Motor neuron (in vitro differentiated cells): ENCODE measurements around the gene NCS1. TPM values are rescaled to one million over a fixed set of nuclear protein-coding genes. Genes with fewer than 3 reads are reported as not detected.

Experiments
- ATAC-seq, 8 experiments: fragments of 200-7000 bp; cut with Tn5 transposase; replicated peaks in 6 of 8; 2 replicates each; pipeline ENCODE4 v1.8.0; 2021; ENCODE audit warnings: mild to moderate bottlenecking in 8 of 8, moderate library complexity in 8 of 8
- H3K27ac ChIP-seq, 2 donors: fragments of 250-450 bp; sonication (Bioruptor Pico); 2 replicates each; pipeline ENCODE4 v1.9.0; 2021; ENCODE audit warnings: antibody characterized with exemption in 2 of 2, mild to moderate bottlenecking in 2 of 2, moderate library complexity in 1 of 2
- H3K4me1 ChIP-seq, 2 donors: fragments of 250-450 bp; sonication (Bioruptor Pico); replicated peaks in 1 of 2; 2 replicates each; pipeline ENCODE4 v1.6.1; 2021; ENCODE audit warnings: antibody characterized with exemption in 2 of 2, mild to moderate bottlenecking in 2 of 2, moderate library complexity in 1 of 2
- H3K4me3 ChIP-seq, 5 donors: fragments of 250-450 bp; sonication (Bioruptor Pico); 2 replicates each; pipeline ENCODE4 v1.9.0; 2021; ENCODE audit warnings: antibody characterized with exemption in 5 of 5, mild to moderate bottlenecking in 5 of 5, moderate library complexity in 4 of 5
- WGBS, 10 experiments: fragments of 450-650 bp; shearing (Covaris generic); methylation state at CpG; one replicate each; pipeline ENCODE4 v1.0.0; 2022; 5-methylcytosine and 5-hydroxymethylcytosine counted together
- in situ Hi-C, 9 experiments: fragments of 400-800 bp; cut with MboI; loops; one replicate each; pipeline ENCODE4 v1.15.0; 2021; ENCODE audit warnings: low sequenced_read_pairs in 9 of 9, low pct_unique_long_range_greater_than_20kb in 2 of 9; ENCODE audit not compliant: unreplicated experiment in 9 of 9
- total RNA-seq, 8 experiments: library from RNA; unstranded; fragments of 300-600 nt; gene quantifications; 2 replicates each; pipeline versions ENCODE4 v1.2.3 to v1.2.4, GENCODE V29; 2022

NCS1 gene
- total RNA-seq, 8 experiments from 2014 or later = 11.2 to 104 (median 34.7) TPM

DNA sequence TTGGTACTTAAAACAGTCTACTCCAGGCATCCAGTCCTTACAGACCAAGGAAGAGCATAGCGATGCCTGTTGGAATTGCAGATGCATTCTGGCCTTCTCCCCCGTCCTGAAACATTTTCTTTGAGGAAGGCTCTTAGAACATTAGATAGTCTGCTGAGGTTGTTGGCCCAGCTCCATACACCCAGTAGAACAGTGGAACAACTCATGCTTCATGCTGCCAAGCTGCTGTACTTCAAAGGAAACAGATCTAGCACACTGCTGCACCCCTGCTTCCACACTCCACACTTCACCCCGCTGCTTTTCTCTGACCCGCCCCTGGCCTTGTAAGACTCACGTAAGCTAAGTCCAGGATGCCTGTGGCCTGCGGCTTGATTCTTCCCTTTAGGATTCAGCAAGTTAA is 33.4 kb upstream of the NCS1 start:
- H3K4me1 ChIP-seq = peaks cover 38 to 54% of the 10 kb centered on the region in 2 donors
- no peak overlapping the region for H3K4me3 ChIP-seq
- ATAC-seq = peak; percentile 1 to 73 (median 11)
- in situ Hi-C loops = no loop called here
- peak overlapping the region; percentile 53 to 75 for H3K27ac ChIP-seq
- WGBS, 10 experiments = 0 to 100% (median 78%) methylated on average over 1 to 6 of the region's 6 CpGs; no CpG with 5 or more reads in 3 of the 10 experiments

DNA sequence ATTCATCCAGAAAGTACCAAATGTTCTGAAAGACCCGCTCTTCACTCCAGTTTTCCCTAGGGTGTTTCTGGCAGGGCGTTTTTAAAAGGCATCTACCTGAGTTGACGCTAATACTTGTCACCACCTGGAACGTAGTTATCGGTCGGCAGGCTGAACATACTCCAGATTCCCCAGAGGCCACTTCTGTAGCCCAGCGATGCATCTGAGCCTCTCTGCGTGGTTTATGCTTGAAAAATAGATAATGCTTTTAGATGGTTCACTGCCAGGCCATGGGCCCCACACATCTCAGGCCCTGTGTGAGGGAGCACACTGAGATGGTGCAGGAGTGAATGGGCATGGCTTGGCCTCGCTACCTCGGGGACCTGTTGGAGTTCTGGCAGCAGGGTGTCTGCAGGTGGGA is 33.0 kb upstream of the NCS1 start:
- H3K27ac ChIP-seq = peak overlapping the region in 1 of 2 donors; percentile 75
- no peak overlapping the region for H3K4me3 ChIP-seq
- H3K4me1 ChIP-seq = peaks cover 38 to 54% of the 10 kb centered on the region in 2 donors
- in situ Hi-C loops = no loop called here
- 52 to 100% (median 78%) methylated on average over 3 to 7 of the region's 10 CpGs; no CpG with 5 or more reads in 2 of the 10 experiments for WGBS, 10 experiments
- ATAC-seq = peak in 1 of 8 experiments; percentile 13

- 80 to 100% (median 96%) methylated on average over 1 to 4 of the region's 10 CpGs; no CpG with 5 or more reads in 6 of the 10 experiments for WGBS, 10 experiments
- Histone ChIP-seq H3K4me1 (peaks cover 38 to 52% of the 10 kb centered on the region in 2 donors), H3K4me3 (no peak overlapping the region), H3K27ac (no peak overlapping the region)
- no peak for ATAC-seq
- in situ Hi-C loops = no loop called here
Observed at GRCh38 chr9:130140706-130141105, 31.5 kb upstream of the NCS1 start.

- in situ Hi-C loops = no loop called here
- H3K4me3 ChIP-seq = no peak overlapping the region
- no peak for ATAC-seq
- peaks cover 37 to 51% of the 10 kb centered on the region in 2 donors for H3K4me1 ChIP-seq
- peak overlapping the region in 1 of 2 donors; percentile 51 for H3K27ac ChIP-seq
- WGBS, 10 experiments = 89 to 100% (median 97%) methylated on average over 1 to 7 of the region's 12 CpGs; no CpG with 5 or more reads in 6 of the 10 experiments
Observed at GRCh38 chr9:130142056-130142455, 30.1 kb upstream of the NCS1 start.

DNA sequence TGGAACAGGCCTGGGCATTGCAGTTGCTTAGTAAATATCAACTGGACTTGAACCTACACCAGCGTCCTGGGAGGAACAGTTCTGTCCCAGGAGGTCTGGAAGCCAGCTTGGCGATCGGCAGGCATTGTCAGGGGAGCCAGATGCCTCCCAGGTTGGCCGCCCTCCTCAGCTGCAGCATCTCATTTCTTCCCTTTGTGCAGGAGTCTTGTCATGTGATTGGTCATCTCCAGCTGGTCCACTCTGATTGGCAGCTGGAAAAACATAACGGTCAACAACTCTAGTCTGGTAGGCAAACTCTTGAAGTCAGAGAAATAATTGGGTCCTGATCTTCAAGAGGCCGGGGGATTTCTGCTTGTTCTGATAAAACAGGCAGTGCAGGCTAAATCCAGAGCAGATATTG is 29.6 kb upstream of the NCS1 start:
- no peak overlapping the region for H3K4me3 ChIP-seq
- WGBS, 10 experiments = 20 to 100% (median 68%) methylated on average over 1 to 5 of the region's 6 CpGs; no CpG with 5 or more reads in 5 of the 10 experiments
- peak in 1 of 8 experiments; percentile 6 for ATAC-seq
- H3K4me1 ChIP-seq = peaks cover 31 to 45% of the 10 kb centered on the region in 2 donors
- H3K27ac ChIP-seq = peak overlapping the region in 1 of 2 donors; percentile 51
- in situ Hi-C loops = no loop called here

GRCh38 chr9:130143279-130143893 is 28.8 kb upstream of the NCS1 start:
- Histone ChIP-seq H3K27ac (no peak overlapping the region), H3K4me1 (peaks cover 25 to 39% of the 10 kb centered on the region in 2 donors), H3K4me3 (no peak overlapping the region)
- ATAC-seq = peak in 5 of 8 experiments; percentile 3 to 47 (median 15)
- WGBS, 10 experiments = 61 to 100% (median 87%) methylated on average over 1 to 17 of the region's 24 CpGs; no CpG with 5 or more reads in 5 of the 10 experiments
- in situ Hi-C loops = no loop called here

- in situ Hi-C loops = no loop called here
Observed at GRCh38 chr9:130143958-130144366, 28.2 kb upstream of the NCS1 start.

GRCh38 chr9:130144703-130145102 is 27.5 kb upstream of the NCS1 start:
- H3K4me1 ChIP-seq = peaks cover 12 to 25% of the 10 kb centered on the region in 2 donors
- no peak for ATAC-seq
- in situ Hi-C loops = no loop called here
- no peak overlapping the region for H3K4me3 ChIP-seq
- 63 to 100% (median 83%) methylated on average over 2 of the region's 5 CpGs; no CpG with 5 or more reads in 6 of the 10 experiments for WGBS, 10 experiments
- no peak overlapping the region for H3K27ac ChIP-seq

More at GRCh38 chr9:130143958-130144366, 28.2 kb upstream of the NCS1 start:
- Histone ChIP-seq H3K27ac (no peak overlapping the region), H3K4me1 (peaks cover 19 to 33% of the 10 kb centered on the region in 2 donors), H3K4me3 (no peak overlapping the region)
- WGBS, 10 experiments = 0 to 90% (median 70%) methylated on average over 1 to 11 of the region's 14 CpGs; no CpG with 5 or more reads in 4 of the 10 experiments
- peak in 6 of 8 experiments; percentile 8 to 74 (median 38) for ATAC-seq

DNA sequence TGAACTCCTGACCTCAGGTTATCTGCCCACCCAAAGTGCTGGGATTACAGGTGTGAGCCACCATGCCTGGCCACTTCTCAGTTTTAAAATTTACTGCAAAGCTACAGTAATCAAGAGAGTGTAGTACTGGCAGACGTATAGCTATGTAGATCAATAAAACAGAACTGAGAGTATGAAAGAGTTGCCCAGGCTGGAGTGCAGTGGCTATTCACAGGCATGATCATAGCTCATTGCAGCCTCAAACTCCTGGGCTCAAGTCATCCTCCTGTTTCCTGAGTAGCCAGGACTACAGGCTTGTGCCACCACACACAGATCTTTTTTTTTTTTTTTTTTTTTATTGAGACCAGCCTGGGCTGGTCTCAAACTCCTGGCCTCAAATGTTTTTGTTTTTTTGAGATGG is 26.5 kb upstream of the NCS1 start:
- H3K27ac ChIP-seq = no peak overlapping the region
- in situ Hi-C loops = no loop called here
- ATAC-seq = peak in 3 of 8 experiments; percentile 30 to 50 (median 33)
- H3K4me1 ChIP-seq = peaks cover 11 to 20% of the 10 kb centered on the region in 2 donors
- 64 to 100% (median 100%) methylated on average over 1 of the region's 1 CpG; no CpG with 5 or more reads in 6 of the 10 experiments for WGBS, 10 experiments
- no peak overlapping the region for H3K4me3 ChIP-seq

DNA sequence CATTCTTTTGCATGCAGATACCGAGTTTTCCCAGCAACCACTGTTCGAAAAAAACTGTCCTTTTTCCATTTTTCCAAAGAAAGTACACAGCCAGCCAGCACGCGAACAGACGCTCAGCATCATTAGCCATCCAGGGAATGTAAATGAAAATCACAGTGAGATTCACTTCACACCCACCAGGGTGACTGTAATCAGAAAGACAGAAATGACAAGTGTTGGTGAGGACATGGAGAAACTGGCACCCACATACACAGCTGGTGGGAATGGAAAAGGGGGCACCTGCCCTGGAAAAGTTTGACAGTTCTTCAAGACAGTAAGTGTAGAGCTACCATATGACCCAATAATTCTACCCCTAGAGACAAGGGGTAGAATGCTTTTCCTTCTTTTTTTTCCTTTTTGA is 25.0 kb upstream of the NCS1 start:
- WGBS, 10 experiments = 35 to 94% (median 83%) methylated on average over 2 to 5 of the region's 5 CpGs
- Histone ChIP-seq H3K4me1 (peaks cover 15 to 31% of the 10 kb centered on the region in 2 donors), H3K27ac (no peak overlapping the region), H3K4me3 (no peak overlapping the region)
- ATAC-seq = no peak
- in situ Hi-C loops = no loop called here

GRCh38 chr9:130147910-130148309 is 24.3 kb upstream of the NCS1 start:
- in situ Hi-C loops = no loop called here

GRCh38 chr9:130149031-130149430 is 23.2 kb upstream of the NCS1 start:
- no peak for ATAC-seq
- Histone ChIP-seq H3K4me1 (peaks cover 13 to 21% of the 10 kb centered on the region in 2 donors), H3K27ac (no peak overlapping the region), H3K4me3 (no peak overlapping the region)
- in situ Hi-C loops = no loop called here
- 0 to 100% (median 81%) methylated on average over 1 to 5 of the region's 5 CpGs; no CpG with 5 or more reads in 2 of the 10 experiments for WGBS, 10 experiments

More at GRCh38 chr9:130147910-130148309, 24.3 kb upstream of the NCS1 start:
- Histone ChIP-seq H3K4me3 (no peak overlapping the region), H3K27ac (no peak overlapping the region), H3K4me1 (peaks cover 8 to 25% of the 10 kb centered on the region in 2 donors)
- 40 to 100% (median 92%) methylated on average over 1 to 3 of the region's 3 CpGs; no CpG with 5 or more reads in 1 of the 10 experiments for WGBS, 10 experiments
- no peak for ATAC-seq

DNA sequence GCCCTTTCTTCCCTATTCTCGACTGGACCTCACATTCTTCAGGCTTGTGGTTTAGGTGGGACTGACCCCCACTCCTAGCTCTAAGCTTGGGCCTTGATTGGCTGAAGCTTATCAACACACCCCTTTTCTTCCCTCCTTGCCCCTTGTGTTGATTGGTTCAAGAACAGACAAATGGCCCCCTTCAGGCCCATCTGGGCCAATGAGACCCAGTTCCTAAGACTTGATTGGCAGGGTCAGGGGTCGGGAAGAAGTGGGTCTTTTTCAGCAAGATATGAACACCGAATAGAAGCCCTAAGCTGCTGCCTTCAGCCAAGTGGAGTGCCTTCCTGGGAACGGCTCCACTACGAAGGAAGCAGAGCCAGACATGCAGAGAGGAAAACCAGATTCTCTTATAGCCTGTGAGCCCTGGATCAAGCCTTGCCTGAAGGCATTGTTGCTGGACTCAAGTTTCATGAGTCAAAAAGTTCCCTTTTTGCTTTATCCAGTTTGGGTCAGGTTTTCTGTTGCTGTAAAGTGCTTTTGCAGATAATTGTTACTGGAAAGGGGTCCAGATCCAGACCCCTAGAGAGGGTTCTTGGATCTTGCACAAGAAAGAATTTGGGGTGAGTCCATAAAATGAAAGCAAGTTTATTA is 22.4 kb upstream of the NCS1 start:
- Histone ChIP-seq H3K4me3 (no peak overlapping the region), H3K4me1 (peaks cover 15 to 24% of the 10 kb centered on the region in 2 donors), H3K27ac (no peak overlapping the region)
- WGBS, 10 experiments = 68 to 100% (median 87%) methylated on average over 3 to 4 of the region's 5 CpGs; no CpG with 5 or more reads in 5 of the 10 experiments
- ATAC-seq = no peak
- in situ Hi-C loops = no loop called here
